Ectodermal cell (in vitro differentiated cells): ENCODE measurements around the gene KRT32.

Experiments
- H3K27ac ChIP-seq: 2 replicates; pipeline ENCODE4 v1.7.0; 2013; ENCODE audit warnings: mild to moderate bottlenecking, low read depth, low read length; ENCODE audit not compliant: insufficient read depth, poor library complexity, severe bottlenecking
- H3K27me3 ChIP-seq: 2 replicates; pipeline ENCODE4 v1.7.0; 2013; ENCODE audit warnings: mild to moderate bottlenecking, low read length; ENCODE audit not compliant: insufficient read depth, control insufficient read depth, poor library complexity, severe bottlenecking
- H3K36me3 ChIP-seq: one replicate; pipeline ENCODE4 v1.7.0; 2013; ENCODE audit warnings: low read length; ENCODE audit not compliant: control insufficient read depth, insufficient read depth
- H3K4me1 ChIP-seq: one replicate; pipeline ENCODE4 v1.7.0; 2013; ENCODE audit warnings: low read length; ENCODE audit not compliant: control insufficient read depth, insufficient read depth
- H3K4me3 ChIP-seq: 2 replicates; pipeline ENCODE4 v1.7.0; 2013; ENCODE audit warnings: low read depth, low read length, control low read depth; ENCODE audit not compliant: insufficient read depth
- H3K9me3 ChIP-seq: 2 replicates; pipeline ENCODE4 v1.7.0; 2013; ENCODE audit warnings: mild to moderate bottlenecking, low read length, moderate library complexity; ENCODE audit not compliant: control insufficient read depth
- WGBS, 2 experiments: methylation state at CpG; one replicate each; pipeline ENCODE4 v1.1.7; 2013; ENCODE audit warnings: missing lambda C conversion rate in 2 of 2; 5-methylcytosine and 5-hydroxymethylcytosine counted together

The KRT32 gene

DNA sequence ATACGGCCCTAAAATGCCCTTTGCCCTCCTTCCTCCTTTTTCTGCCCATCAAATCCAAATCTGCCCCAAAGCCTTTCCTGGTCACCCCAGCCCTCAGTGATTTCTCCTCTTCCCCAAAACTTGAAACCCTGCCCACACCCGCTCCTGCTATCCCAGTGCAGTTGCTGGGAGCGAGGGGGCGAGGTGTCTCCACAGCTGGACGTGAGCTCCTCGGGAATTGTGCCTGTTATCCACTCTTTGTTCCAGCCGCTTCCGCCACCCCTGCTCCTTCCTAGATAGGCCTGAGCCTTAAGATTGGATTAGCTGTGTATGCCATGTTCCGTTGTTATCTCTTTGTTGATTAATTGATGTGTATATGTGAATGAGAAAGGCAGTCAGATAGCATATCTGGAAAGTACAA is 16.3 kb upstream of the KRT32 start:
- Histone ChIP-seq H3K4me3 (no peak overlapping the region), H3K36me3 (no peaks in the 10 kb centered on the region), H3K9me3 (no peaks in the 10 kb centered on the region), H3K27ac (no peak overlapping the region), H3K27me3 (no peaks in the 10 kb centered on the region), H3K4me1 (peaks cover 4% of the 10 kb centered on the region)
- 74 to 75% methylated on average over 8 to 9 of the region's 9 CpGs for WGBS, 2 experiments

DNA sequence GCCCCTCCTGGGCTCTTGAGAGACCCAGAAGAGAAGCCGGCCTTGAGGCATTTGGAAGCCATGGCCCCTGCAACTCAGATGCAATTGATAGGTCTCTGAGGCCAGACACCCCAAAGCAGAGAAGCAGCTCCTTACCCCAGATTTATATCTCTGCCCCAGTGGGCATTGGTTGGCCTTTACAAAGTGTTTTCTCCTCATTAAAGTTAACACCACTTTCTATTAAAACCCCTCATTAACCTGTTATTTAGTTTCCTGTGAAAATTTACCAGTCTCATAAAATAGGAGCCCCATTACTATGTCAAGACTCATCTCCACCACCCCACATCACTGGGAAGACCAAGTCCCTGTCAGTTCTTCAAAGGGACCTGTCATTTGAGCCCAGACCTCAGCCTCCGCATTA is 13.8 kb upstream of the KRT32 start, which contains the start of gene KRT35:
Gene KRT35 (minus strand): TSS at position 116 of the 400 bp plus-strand sequence. CDS start 54 bp downstream, at position 62.
- Histone ChIP-seq H3K4me1 (peaks cover 4% of the 10 kb centered on the region), H3K9me3 (no peaks in the 10 kb centered on the region), H3K36me3 (no peaks in the 10 kb centered on the region), H3K27ac (no peak within 1 kb of the TSS), H3K4me3 (no peak within 1 kb of the TSS), H3K27me3 (no peaks in the 10 kb centered on the region)
- 93 to 99% methylated on average over 2 of the region's 2 CpGs for WGBS, 2 experiments

DNA sequence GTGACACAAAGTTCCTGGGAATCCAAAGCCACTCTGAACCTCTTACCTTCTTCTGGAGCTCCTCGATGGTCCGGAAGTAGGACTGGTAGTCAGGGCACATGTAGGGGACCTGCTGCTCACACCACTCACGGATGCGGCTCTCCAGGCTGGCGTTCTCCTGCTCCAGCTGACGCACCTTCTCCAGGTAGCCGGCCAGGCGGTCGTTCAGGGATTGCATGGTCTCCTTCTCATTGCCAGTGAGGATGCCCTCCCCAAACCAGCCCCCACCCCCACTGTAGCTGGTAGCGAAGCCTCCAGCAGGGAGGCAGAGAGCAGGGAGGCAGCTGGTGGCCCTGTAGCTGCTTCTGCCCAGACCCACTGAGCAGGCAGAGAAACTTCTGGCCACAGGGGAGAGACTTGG is 13.4 kb upstream of the KRT32 start:
- Histone ChIP-seq H3K4me3 (no peak overlapping the region), H3K27me3 (no peaks in the 10 kb centered on the region), H3K36me3 (no peaks in the 10 kb centered on the region), H3K4me1 (peaks cover 4% of the 10 kb centered on the region), H3K9me3 (no peaks in the 10 kb centered on the region), H3K27ac (no peak overlapping the region)
- 94% methylated on average over 10 of the region's 10 CpGs for WGBS, 2 experiments

DNA sequence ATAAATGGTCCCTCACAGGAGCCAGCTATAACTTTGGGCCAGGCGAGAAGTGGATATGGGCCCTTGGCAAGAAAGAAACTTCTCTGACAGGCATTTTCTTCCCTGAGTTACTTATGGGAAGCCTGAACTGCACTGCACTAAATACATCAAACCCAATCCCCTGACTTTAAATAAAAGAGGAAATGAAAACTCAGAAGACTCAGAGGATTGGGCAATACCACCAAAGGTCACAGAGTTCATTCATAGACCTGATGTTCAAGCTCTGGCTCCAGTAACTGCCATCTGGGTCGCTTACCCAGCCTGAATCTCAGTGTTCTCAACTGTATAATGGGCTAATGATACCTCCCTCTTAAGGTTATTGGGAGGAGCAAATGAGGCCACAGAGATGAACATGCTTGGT is 12.9 kb upstream of the KRT32 start:
- no peaks in the 10 kb centered on the region for H3K27me3 ChIP-seq
- H3K4me3 ChIP-seq, result no peak overlapping the region
- no peaks in the 10 kb centered on the region for H3K9me3 ChIP-seq
- no peak overlapping the region for H3K27ac ChIP-seq
- no peaks in the 10 kb centered on the region for H3K36me3 ChIP-seq
- H3K4me1 ChIP-seq, result peaks cover 4% of the 10 kb centered on the region
- 65 to 76% methylated on average over 2 of the region's 2 CpGs for WGBS, 2 experiments

DNA sequence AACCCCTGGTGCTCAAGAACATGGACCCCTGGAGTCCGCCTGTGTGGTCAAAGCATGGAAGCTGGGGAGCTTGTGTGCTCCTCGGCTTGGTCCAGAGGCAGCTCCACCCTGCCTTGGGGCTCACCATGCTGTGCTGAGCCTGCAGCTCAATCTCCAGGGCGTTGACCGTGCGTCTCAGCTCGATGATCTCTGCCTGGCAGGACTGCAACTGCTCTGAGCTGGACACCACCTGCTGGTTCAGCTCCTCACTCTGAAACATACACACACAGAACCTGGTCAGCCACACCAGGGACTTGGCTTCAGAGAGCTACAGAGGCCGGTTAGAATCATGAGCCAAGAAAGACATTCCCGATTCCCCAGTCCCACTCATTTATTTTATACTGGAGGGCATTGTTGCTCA is 11.1 kb upstream of the KRT32 start:
- Histone ChIP-seq H3K27me3 (no peaks in the 10 kb centered on the region), H3K4me1 (no peaks in the 10 kb centered on the region), H3K36me3 (no peaks in the 10 kb centered on the region), H3K27ac (no peak overlapping the region), H3K9me3 (no peaks in the 10 kb centered on the region), H3K4me3 (no peak overlapping the region)
- 92 to 94% methylated on average over 8 of the region's 8 CpGs for WGBS, 2 experiments

DNA sequence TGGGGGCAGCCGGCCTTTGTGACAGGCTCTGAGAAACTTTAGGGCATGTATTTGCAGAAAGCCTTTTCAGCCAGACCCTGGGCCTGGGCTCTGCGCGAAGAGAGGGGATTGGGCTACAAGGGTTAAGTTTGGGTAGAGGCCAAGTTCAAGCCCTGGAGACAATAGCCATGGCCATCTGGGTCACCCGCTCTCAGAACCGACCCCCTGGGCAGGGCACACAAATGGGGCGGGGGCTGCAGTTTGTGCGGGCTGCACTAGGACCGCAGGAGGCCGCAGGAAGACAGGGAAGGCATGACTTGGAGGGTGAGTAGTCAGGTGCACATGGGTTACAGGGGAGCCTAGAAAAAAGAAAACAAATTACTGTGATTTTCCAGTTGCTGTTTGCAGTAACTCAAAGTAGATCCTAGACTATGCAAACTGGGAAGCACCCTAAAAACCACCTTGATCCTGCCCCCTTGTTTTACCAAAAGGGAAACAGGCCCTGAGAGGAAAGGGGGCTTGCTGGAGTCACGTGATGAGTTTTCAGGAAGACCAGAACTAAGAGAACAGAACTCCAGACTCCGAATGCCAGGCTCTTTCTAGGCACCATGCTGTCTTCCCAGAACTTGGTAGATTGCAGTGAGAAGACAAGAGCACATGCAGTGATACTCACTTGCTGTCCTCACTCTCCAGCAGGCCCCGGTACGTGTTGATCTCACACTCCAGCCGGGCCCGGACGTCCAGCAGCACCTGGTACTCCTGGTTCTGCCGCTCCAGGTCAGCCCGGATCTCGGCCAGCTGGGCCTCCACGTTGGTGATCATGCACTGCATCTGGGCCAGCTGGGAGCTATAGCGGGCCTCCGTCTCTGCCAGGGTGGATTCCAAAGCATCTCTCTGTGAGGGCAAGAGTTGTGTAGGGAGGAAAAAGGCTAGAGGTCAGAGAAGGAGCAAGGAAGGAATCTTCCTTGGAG is 10.0 kb upstream of the KRT32 start:
- Histone ChIP-seq H3K27ac (no peak overlapping the region), H3K4me1 (no peaks in the 10 kb centered on the region), H3K4me3 (no peak overlapping the region), H3K36me3 (no peaks in the 10 kb centered on the region), H3K27me3 (no peaks in the 10 kb centered on the region), H3K9me3 (no peaks in the 10 kb centered on the region)
- WGBS, 2 experiments, result 94% methylated on average over 22 of the region's 22 CpGs

DNA sequence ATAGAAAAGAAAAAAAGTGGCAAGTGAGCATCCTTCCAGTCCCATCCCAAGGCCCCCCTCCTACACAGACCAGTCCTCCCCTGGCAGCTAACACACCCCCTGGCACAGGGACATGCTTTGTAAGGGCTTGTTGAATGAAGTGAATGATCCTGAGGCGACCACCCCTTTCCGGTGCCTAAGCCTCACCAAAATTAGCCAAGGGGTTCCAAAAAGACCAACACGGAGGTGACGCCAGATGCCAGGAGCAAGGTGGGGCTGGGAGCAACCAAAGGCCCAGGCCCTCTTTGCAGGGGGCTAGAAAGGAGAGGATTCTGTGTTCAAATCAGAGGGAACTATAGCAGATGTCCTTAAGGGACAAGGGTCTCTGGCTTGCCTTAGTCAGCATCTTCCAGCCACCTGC is 8.2 kb upstream of the KRT32 start:
- Histone ChIP-seq H3K27ac (no peak overlapping the region), H3K9me3 (no peaks in the 10 kb centered on the region), H3K4me1 (no peaks in the 10 kb centered on the region), H3K36me3 (no peaks in the 10 kb centered on the region), H3K4me3 (no peak overlapping the region), H3K27me3 (no peaks in the 10 kb centered on the region)
- WGBS, 2 experiments, result 96 to 99% methylated on average over 4 of the region's 4 CpGs

DNA sequence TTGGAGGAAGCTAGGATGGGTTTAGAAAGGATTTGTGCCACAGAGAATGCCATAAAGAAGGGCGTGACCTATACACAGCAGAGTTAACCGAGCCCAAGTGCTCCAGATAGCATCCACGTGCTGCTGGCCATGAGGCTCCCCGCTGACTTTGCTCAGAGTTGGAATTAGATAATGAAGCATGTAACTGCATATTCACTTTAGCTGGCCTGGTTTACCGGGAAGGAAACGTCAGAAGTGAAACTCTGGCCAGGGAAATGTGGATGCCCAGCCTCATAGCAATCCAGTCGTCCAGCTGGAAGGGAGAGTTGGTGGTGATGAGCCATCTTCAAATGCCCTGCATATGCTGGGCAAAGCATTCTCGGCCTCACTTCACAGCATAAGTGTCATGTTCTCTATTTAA is 7.7 kb upstream of the KRT32 start:
- H3K36me3 ChIP-seq, result no peaks in the 10 kb centered on the region
- no peaks in the 10 kb centered on the region for H3K9me3 ChIP-seq
- no peak overlapping the region for H3K27ac ChIP-seq
- WGBS, 2 experiments, result 89 to 90% methylated on average over 8 of the region's 8 CpGs
- no peaks in the 10 kb centered on the region for H3K27me3 ChIP-seq
- no peaks in the 10 kb centered on the region for H3K4me1 ChIP-seq
- no peak overlapping the region for H3K4me3 ChIP-seq

DNA sequence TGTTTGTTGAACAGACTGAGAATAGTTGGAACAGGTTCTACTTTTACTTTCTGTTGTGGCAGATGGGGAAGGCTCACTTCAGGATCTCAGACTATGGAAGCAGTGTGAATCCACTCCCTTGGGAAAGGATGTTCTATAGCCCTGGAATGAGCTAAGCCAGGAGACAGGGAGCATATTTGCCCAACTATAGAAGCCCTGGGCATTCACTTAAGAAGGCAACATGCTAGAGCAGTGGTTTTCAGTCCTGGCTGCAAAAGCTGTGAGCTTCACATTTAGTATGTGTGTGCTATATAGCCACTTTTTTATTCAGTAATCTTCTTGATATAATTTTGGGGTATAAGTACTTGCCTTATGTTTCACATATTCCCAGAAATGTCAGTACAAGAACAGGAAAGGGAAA is 1.2 kb upstream of the KRT32 start:
- H3K9me3 ChIP-seq, result no peaks in the 10 kb centered on the region
- H3K36me3 ChIP-seq, result no peaks in the 10 kb centered on the region
- no peaks in the 10 kb centered on the region for H3K27me3 ChIP-seq

DNA sequence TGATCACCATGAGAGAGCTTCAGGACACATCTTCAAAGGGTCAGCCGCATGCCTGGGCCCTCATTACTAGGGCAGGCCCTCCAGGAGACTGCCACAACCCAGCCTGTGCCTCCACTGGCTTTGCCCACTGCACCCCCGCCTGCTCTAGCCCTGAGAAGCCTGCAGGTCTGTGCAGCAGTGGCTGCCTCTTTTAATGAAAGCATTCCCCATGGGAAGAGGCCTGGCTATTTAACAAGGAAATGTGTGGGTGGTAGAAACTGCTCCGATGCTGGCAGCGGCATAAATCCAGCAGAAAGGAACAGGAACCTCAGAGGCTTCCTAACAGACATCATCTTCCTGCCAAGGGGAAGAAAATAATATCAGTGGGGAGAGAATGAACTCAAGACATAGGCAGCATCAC is 375 bp upstream of the KRT32 start:
- WGBS, 2 experiments, result 90 to 96% methylated on average over 4 of the region's 4 CpGs
- no peaks in the 10 kb centered on the region for H3K36me3 ChIP-seq

More for the DNA sequence above, 1.2 kb upstream of the KRT32 start:
- Histone ChIP-seq H3K4me3 (no peak overlapping the region), H3K4me1 (no peaks in the 10 kb centered on the region), H3K27ac (no peak overlapping the region)

More for the DNA sequence above, 375 bp upstream of the KRT32 start:
- no peak overlapping the region for H3K27ac ChIP-seq
- no peaks in the 10 kb centered on the region for H3K4me1 ChIP-seq
- no peaks in the 10 kb centered on the region for H3K9me3 ChIP-seq
- H3K27me3 ChIP-seq, result no peaks in the 10 kb centered on the region
- no peak overlapping the region for H3K4me3 ChIP-seq
